HG02870 (cell line): ENCODE data around the gene UBE2D2.
"Not testable (repeated sequence)": the region's sequence is repeated elsewhere in the genome, so short reads cannot be mapped to it uniquely, and the experiment has no call there.

ENCODE experiments used
- ATAC-seq: cut with Tn5 transposase; IDR thresholded peaks from one replicate; pipeline ENCODE4 v1.9.1; 2021; ENCODE audit warnings: mild to moderate bottlenecking, moderate library complexity; ENCODE audit not compliant: unreplicated experiment

The UBE2D2 gene

DNA sequence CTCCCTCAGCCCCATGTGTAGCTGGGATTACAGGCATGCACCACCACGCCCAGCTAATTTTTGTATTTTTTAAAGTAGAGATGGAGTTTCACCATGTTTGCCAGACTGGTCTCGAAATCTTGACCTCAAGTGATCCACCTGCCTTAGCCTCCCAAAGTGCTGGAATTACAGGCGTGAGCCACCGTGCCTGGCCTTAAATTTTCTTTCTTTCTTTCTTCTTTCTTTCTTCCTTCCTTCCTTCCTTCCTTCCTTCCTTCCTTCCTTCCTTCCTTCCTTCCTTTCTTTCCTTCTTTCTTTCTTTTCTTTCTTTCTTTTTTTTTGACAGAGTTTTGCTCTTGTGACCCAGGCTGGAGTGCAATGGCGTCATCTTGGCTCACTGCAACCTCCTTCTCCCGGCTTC, 14.5 kb upstream of the UBE2D2 start:
- ATAC-seq: not testable (repeated sequence)

DNA sequence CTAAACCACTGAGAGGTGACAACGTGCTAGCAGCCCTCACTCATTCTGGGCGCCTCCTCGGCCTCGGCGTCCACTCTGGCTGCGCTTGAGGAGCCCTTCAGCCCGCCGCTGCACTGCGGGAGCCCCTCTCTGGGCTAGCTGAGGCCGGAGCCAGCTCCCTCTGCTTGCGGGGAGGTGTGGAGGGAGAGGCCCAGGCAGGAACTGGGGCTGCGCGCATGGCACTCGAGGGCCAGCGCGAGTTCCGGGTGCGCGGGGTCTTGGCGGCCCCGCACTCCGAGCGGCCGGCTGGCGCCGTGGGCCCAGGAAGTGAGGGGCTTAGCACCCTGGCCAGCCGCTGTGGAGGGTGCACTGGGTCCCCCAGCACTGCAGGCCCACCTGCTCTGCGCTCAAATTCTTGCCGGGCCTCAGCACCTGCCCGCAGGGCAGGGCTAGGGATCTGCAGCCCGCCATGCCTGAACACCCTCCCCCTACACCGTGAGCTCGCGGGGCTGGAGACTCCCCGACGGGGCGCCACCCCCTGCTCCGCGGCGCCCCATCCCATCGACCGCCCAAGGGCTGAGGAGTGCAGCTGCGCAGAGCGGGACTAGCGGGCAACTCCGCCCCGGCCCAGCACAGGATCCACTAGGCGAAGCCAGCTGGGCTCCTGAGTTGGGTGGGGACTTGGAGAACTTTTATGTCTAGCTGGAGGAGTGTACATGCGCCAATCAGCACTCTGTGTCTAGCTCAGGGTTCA, 11.8 kb upstream of the UBE2D2 start:
- ATAC-seq: no peak

DNA sequence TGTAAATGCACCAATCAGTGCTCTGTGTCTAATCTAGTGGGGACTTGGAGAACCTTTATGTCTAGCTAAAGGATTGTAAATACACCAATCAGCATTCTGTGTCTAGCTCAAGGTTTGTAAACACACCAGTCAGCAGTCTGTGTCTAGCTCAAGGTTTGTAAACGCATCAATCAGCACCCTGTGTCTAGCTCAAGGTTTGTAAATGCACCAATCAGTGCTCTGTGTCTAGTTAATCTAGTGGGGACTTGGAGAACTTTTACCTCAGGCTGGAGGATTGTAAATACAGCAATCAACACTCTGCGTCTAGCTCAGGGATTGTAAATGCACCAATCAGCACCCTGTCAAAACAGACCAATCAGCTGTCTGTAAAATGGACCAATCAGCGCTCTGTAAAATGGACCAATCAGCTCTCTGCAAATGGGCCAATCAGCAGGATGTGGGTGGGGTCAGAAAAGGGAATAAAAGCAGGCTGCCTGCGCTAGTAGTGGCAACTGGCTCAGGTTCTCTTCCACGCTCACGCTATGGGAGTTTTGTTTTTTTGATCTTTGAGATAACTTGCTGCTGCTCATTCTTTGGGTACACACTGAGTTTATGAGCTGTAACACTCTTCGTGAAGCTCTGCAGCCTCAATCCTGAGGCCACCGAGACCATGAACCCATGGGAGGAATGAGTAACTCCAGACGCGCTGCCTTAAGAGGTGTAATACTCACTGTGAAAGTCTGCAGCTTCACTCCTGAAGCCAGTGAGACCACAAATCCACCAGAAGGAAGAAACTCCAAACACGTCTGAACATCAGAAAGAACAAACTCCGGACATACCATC, 10.9 kb upstream of the UBE2D2 start:
- ATAC-seq: not testable (repeated sequence)

DNA sequence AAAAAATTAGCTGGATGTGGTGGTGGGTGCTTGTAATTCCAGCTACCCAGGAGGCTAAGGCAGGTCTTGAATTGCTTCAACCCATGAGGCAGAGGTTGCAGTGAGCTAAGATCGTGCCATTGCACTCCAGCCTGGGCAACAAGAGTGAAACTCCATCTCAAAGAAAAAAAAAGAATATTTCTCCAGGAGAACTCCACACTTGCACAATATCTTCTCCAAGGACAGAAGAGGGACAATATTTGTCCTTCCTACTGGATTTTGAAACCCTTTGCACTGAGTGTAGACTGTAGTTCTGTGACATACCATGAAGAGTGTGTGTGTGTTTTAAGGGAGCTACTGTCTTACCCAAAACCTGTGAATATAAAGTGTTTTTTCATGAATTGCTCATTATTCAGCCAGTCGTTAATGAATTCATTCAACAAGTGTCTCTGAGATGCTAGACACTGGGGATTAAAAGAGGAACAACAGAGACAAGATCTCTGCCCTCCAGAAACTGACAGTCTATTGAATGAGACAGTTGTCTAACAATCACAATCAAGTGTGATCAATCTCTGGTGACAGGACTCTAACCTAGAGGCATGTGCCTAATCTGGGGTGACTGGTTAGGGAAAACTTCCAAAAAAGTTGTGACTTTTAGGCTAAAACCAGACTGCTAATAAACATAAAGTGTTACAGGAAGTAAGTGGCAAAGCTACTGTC, 9.8 kb upstream of the UBE2D2 start:
- no peak for ATAC-seq

DNA sequence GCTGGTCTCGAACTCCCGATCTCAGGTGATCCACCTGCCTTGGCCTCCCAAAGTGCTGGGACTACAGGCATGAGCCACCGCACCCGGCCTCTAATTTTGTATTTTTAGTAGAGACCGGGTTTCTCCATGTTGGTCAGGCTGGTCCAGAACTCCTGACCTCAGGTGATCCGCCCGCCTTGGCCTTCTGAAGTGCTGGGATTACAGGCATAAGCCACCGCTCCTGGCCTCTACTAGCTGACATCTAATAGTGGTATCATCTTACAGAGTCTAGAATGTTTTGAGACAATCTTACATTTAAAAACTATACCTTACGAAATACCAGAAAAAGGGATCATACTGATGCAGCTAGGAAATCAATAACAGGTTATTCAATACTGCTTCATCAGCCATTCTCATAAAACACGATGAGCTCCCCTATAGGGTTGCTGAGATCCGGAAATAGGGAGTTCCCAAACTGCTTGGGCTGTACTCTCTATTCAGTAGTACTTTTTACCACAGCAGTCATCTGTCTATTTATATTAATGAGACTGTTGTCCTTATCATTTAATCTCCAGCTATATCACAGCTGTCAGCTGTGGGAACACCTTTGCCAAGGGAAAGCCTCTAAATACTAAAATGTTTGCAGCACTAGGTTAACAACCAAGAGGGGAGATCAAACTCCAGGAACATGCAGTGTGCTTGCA, 8.1 kb upstream of the UBE2D2 start:
- no peak for ATAC-seq

DNA sequence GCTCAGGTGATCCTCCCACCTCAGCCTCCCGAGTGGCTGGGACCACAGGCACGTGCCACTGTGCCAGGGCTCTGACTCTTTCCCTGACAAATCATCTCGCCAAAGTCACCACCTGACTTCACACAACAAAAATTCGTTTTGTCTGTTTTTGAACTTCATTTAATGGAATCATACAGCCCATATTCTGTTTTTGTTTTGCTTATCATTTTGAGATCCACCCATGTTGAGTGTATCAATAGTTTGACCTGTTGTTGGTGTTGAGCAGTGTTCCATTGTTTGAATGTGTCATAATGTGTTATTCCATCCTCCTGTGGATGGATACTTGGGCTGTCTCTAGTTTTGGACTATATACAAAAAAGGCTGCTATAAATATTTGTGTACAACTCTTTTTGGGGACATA, 6.9 kb upstream of the UBE2D2 start:
- no peak for ATAC-seq

DNA sequence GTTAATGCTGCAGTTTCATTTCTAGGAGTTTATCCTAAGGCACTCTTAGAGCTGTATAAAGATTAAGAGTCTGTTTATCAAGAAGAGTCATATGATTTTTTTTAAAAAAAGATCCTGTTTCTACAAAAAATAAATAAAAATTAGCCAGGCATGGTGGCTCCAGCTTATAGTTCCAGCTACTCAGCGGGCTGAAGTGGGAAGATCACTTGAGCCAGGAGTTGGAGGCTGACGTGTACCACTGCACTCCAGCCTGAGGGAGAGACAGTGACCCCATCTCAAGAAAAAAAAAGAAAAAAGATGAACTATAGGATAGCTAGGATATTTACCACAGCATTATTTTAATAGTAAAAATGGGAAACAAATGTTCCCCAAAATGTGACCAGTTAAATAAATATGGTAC, 3.3 kb upstream of the UBE2D2 start:
- ATAC-seq: no peak

DNA sequence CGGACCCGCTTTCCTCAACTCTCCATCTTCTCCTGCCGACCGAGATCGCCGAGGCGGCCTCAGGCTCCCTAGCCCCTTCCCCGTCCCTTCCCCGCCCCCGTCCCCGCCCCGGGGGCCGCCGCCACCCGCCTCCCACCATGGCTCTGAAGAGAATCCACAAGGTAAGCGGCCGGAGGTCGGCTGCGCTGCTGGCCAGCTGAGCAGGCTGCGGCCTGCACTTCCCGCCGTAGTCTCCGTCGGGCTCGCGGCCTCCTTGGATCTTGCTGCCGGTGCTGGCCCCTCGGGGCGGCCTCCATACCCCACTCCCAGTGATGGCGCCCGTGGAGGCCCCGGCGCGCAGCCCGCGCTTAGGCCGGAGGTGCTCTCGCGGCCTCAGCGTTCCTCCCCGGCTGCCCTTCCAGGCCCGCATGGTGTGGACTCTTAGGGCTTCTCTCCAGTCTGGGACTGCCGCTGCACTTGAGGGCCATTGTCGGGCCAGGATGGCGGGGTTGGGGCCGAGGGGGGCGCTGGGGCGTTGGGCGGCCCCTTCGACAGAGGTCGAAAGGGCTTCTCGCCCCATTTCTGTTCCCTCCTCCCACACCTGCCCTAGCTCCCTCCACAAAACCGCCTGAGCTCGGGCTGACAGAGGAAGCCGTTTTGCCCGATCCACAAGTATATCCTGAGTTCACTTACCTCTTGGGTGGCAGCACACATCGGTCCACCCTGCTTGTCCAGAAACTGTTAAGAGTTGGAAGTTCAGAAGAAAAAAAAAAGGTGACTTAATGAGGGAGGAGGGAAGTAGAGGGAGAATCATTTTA, 714 bp downstream of the UBE2D2 start:
- ATAC-seq: peak; percentile 24

DNA sequence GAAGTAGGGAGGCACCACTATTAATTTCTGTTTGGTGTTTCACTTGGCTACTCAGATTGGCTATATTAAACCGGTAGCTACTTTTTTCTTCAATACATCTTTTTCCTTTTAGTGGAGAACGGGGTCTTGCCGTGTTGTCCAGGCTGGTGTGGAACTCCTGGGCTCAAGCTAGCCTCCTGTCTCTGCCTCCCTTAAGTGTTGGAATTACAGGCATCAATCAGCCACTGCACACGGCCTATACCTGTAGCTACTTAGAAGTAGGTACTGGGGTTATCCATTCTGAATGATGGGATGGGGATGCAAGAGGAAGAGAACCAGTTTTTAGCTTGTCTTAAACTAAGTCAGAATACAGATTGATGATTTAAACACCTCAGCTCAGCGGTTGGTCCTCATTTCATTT, 1.7 kb downstream of the UBE2D2 start:
- no peak for ATAC-seq

DNA sequence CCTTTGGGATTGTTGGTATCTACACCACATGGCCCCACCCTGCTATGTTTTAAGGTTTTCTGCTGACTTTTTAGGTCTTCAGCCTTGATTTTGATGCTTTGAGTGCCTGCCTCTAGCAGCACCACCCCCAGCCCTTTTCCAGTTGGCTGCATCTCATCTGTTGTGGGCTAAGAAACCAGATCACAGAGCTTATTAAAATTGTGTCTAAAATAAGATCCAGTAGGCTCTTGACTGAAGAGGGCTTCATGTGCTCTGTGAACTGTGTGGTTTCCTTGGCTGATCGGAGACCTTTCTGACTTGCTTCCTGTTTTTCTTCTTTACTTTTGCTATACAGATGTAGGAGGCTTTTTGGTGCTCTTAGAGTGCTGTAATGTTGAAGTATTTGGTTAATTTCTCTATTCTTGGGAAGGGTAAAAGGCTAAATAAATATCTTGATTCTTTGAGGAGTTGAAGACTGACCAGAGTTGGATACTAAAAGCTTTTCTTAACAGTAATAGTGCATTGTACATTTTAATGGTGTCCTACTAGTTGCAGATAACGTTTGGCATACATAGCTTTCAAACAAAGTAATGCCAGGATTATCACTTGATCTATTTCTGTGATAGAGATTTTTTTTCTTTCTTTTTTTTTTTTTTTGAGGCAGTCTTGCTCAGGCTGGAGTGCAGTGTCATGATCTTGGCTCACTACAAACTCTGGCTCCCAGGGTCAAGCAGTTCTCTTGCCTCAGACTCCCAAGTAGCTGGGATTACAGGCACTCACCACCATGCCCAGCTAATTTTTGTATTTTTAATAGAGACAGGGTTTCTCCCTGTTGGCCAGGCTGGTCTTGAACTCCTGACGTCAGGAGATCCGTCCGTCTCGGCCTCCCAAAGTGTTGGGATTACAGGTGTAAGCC, 4.5 kb downstream of the UBE2D2 start:
- ATAC-seq: peak; percentile 35

DNA sequence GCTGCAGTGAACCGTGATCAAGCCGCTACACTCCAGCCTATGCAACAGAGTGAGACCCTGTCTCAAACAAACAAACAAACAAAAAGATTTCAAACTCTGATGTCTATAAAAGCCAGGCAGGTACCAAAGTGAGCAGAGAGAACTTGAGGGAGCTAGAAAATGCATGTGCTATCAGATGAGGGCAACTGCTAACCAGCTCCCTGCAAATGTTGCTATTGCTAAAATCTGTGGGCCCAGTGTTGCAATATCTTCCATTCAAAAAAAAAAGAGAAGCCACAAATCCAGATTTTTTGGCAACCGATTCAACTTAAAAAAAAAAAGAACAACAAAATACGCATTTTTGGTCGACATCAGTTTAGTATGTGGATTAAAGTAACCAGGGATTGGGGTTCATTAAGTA, 5.5 kb downstream of the UBE2D2 start:
- no peak for ATAC-seq

DNA sequence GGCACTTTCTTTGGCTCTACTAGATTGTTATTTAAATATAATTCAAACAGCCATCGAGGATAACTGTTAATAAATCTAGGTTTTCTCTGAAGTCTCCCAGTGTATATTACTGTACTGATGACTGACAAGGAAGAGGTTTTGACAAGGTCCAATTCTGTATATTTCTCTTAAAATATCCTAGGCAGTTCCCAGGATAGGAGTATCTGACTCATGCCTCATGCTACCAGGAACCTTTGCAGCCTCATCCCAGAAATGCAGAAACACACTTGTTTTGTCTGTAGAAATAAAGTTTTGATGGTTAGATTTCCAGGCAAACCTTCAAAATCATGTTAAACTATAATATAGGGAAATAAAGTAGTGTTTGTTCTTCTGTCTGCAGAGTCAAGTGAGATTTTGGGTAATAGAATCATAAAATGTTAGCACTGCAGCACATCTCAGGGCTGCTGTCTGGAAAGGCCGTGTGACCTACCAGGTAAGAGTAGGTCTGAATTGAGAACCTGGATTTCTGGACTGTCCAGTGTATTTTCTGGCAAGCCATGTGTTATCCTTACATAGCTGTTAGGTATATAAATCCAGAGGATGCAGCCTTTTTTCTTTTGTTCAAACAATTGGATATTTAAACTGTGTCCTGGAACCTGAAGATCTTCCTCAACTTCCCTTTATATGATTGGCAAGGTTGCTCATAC, 8.3 kb downstream of the UBE2D2 start:
- no peak for ATAC-seq

DNA sequence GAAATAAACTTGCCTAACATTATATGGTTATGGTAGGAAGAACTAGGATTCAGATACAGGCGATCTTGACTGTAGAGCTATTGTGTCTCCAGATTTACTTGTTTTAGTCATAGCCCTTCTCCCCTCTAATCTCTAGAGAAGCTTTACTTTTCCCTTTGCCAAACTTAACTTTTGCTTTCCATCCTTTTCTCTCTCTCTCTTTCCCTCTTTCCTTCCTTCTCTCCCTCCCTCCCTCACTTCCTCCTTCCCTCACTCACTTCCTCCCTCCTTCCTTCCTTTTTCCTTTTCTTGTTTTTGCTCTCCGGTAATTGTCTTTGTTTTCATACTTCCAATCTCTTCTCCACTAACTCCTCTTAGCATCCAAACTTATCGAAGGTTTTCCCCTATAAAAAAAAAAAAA, 10.4 kb downstream of the UBE2D2 start:
- no peak for ATAC-seq

DNA sequence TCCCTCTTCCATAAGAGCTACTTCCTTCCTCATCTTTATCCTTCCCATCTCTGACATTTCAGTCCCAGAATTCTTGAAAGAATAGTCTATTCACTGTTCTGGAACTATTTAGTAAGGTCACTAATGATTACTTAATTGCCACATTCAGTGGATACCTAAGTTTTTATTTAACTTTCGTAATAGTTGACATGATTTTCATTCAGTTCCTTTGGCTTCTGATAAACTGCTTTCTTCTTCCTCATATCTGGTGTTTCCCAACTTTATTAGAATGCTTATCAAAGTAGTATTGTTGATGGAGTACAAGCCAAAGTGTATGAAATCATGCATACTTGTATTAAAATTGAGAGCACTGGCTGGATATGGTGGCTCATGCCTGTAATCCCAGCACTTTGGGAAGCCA, 10.8 kb downstream of the UBE2D2 start:
- no peak for ATAC-seq

DNA sequence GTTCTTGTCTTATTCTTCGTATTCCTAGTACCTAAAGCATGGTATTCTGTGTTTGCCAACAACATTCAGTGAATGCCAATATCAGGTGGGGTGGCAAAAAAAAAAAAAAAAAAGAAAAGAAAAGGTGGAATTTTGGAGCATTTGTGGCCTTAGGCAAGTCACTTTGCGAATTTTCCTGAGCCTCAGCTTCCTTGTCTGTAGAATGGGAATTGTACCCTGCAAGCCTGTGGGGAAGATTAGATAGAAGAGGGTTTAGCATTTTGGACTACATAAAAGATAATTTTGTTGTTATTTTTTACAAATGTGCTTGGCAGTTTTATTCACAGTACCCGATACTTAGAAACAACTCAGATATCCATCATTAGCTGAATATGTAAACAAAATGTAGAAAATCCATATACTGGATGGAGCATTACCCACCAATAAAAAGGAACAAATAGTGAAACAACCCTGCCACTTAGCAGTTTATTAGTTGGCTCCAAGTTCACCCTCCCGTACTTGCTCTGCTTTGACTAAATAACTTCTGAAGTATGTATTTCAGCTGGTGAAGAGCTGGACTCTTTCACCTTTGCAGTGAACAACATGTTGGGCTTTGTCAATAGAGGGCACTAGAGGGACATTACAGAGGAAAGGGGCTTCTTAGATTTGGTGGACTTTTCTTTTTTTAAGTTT, 13.6 kb downstream of the UBE2D2 start:
- ATAC-seq: no peak

DNA sequence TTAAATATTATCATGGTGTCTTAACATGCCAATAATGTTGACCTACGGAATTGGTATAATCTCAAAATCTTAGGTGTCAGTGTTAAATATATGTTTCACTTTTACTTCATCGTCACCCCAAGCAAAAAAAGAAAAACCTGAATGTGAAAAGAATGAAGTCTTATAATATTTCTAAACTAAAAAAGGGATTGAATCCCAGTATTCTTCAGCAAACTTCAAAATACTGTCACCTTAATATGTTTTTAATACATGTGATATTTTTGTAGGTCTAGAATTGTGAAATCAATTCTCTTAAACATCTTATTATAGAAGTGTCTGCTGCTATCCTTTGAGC, 14.1 kb downstream of the UBE2D2 start:
- no peak for ATAC-seq

DNA sequence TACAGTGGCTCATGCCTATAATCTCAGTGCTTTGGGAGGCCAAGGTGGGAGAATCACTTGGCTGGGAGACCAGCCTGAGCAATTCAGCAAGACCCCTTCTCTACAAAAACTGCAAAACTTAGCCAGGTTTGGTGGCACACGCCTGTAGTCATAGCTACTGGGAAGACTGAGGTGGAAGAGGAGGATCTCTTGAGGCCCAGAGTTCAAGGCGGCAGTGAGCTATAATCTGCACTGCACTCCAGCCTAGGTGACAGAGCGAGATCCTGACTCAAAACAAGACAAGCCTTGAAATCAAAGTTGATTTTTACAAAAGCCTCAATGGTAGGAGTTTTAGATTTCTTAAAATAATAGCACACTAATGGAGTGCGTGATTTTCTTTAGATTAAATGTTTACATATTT, 14.6 kb downstream of the UBE2D2 start:
- no peak for ATAC-seq

DNA sequence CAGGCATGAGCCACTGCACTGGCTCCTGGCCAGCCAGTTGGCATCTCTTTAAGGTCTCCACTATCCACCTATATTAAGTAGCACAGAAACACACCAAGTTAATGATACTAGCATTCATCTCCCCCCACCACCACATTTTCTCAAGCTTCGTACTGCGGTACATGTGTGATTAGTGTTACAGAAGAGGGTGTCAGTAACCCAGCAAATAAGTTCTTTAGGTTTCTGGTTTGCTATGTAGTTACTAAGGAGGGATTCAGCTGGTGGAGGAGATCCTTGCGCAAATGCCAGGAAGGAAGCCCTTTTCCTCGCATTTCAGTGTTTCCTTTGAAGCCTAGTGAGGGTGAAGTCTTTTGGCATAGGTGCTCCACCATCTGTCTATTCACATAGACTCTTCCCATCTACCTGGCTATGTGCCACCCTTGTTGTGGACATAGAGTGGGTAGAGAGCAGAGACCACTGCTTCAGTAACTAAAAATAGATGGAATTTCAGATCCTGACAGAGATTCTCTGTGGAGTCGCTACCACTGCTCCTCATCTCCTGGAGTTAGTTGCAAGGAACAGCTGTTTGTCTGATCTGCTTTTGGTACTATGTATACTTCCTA, 16.7 kb downstream of the UBE2D2 start:
- no peak for ATAC-seq
